Lower leg skin (tissue), 3 donors: ENCODE results near the gene RNF31.

Source experiments
- POLR2A ChIP-seq, 2 donors: fragments of 450-650 bp; IDR thresholded peaks; one replicate each; pipeline ENCODE4 v1.6.1; 2016 to 2017; ENCODE audit warnings: antibody characterized with exemption in 2 of 2, mild to moderate bottlenecking in 1 of 2, moderate library complexity in 1 of 2
- TF ChIP-seq, protein P1 (sequence below), 3 donors: fragments of 450-650 bp; IDR thresholded peaks; one replicate each; pipeline ENCODE4 v1.5.1; 2016; ENCODE audit warnings: antibody characterized with exemption in 3 of 3, mild to moderate bottlenecking in 3 of 3, moderate library complexity in 2 of 3

DNA sequence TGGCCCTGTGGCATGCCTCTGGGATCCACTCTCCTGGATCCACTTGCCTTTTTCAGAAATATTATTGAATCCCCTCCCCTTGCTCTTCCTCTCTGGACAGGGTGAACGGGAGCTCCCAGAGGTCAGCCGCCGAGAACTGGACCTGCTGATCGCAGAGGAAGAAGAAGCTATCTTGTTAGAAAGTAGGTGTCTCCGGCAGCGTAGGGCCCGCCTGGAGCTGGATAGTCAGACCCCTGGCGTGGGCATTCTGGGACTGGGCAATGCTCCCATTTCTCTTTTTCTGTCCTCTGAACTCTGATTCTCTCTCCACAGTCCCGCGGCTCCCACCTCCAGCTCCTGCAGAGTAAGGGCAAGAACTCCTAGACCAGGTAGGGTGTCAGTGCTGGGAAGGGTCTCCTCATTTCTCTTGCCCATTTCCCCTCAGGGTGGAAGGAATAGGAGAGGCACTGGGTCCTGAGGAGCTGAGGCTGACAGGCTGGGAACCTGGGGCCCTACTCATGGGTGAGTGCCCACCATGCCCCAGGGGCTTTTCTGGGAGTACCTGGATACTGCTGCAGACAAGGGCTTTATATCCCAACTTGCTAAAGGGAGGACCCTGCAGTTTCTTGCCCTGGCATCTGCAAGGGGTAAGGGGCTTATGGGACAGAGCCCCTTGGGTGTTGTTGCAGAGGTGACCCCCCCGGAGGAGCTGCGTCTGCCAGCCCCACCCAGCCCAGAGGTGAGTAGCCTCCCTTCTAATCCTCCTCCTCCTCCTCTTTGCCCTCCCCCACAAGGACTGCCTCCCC, 29.9 kb downstream of the RNF31 start:
- TF ChIP-seq, protein P1, sequence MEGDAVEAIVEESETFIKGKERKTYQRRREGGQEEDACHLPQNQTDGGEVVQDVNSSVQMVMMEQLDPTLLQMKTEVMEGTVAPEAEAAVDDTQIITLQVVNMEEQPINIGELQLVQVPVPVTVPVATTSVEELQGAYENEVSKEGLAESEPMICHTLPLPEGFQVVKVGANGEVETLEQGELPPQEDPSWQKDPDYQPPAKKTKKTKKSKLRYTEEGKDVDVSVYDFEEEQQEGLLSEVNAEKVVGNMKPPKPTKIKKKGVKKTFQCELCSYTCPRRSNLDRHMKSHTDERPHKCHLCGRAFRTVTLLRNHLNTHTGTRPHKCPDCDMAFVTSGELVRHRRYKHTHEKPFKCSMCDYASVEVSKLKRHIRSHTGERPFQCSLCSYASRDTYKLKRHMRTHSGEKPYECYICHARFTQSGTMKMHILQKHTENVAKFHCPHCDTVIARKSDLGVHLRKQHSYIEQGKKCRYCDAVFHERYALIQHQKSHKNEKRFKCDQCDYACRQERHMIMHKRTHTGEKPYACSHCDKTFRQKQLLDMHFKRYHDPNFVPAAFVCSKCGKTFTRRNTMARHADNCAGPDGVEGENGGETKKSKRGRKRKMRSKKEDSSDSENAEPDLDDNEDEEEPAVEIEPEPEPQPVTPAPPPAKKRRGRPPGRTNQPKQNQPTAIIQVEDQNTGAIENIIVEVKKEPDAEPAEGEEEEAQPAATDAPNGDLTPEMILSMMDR (IDR thresholded peaks at IDR 0.05) = no peak
- TF ChIP-seq POLR2A (IDR thresholded peaks at IDR 0.05) = no peak
